Measurements from ENCODE around the gene STXBP1. TPM values are rescaled to one million over a fixed set of nuclear protein-coding genes. Genes with fewer than 3 reads are reported as not detected.

The STXBP1 gene
- total RNA-seq, 1 donor from 2014 or later: 36.9 TPM

- peaks cover 3% of the 10 kb centered on the region for H3K36me3 ChIP-seq
- no peaks in the 10 kb centered on the region for H3K9me3 ChIP-seq (replicated peaks)
- H3K27me3 ChIP-seq (ENCODE audit: low read depth): no peaks in the 10 kb centered on the region
- intact Hi-C loops (cut with micrococcal nuclease): no loop called here
- no peak overlapping the region for H3K4me3 ChIP-seq
- no peak for TF ChIP-seq CTCF (IDR thresholded peaks at IDR 0.05; ENCODE audit: borderline replicate concordance)
- H3K27ac ChIP-seq (replicated peaks): peak overlapping the region; percentile 89
- peaks cover 8% of the 10 kb centered on the region for H3K4me1 ChIP-seq
- no peak for DNase-seq
Observed at GRCh38 chr9:127698386-127698785, 86.3 kb downstream of the STXBP1 start.

GRCh38 chr9:127698985-127699670, 87.1 kb downstream of the STXBP1 start:
- DNase-seq: peak; percentile 97
- H3K27ac ChIP-seq (replicated peaks): peak overlapping the region; percentile 89
- TF ChIP-seq CTCF (IDR thresholded peaks at IDR 0.05; ENCODE audit: borderline replicate concordance): peak; percentile 43
- H3K27me3 ChIP-seq (ENCODE audit: low read depth): no peaks in the 10 kb centered on the region
- H3K9me3 ChIP-seq (replicated peaks): no peaks in the 10 kb centered on the region
- intact Hi-C loops (cut with micrococcal nuclease): no loop called here
- H3K4me3 ChIP-seq: peak overlapping the region; percentile 57
- peaks cover 8% of the 10 kb centered on the region for H3K4me1 ChIP-seq
- peaks cover 3% of the 10 kb centered on the region for H3K36me3 ChIP-seq

- no peaks in the 10 kb centered on the region for H3K9me3 ChIP-seq (replicated peaks)
- no peak overlapping the region for H3K4me3 ChIP-seq
- no peaks in the 10 kb centered on the region for H3K27me3 ChIP-seq (ENCODE audit: low read depth)
- H3K27ac ChIP-seq (replicated peaks): peak overlapping the region; percentile 89
- peaks cover 8% of the 10 kb centered on the region for H3K4me1 ChIP-seq
- no peak for DNase-seq
- intact Hi-C loops (cut with micrococcal nuclease): no loop called here
- H3K36me3 ChIP-seq: peaks cover 3% of the 10 kb centered on the region
- TF ChIP-seq CTCF (IDR thresholded peaks at IDR 0.05; ENCODE audit: borderline replicate concordance): no peak
Observed at GRCh38 chr9:127700140-127700539, 88.1 kb downstream of the STXBP1 start.

GRCh38 chr9:127700594-127701255, 88.6 kb downstream of the STXBP1 start:
- H3K36me3 ChIP-seq: no peaks in the 10 kb centered on the region
- no peak for DNase-seq
- H3K4me3 ChIP-seq: no peak overlapping the region
- H3K27ac ChIP-seq (replicated peaks): no peak overlapping the region
- no peak for TF ChIP-seq CTCF (IDR thresholded peaks at IDR 0.05; ENCODE audit: borderline replicate concordance)
- peaks cover 8% of the 10 kb centered on the region for H3K4me1 ChIP-seq
- H3K9me3 ChIP-seq (replicated peaks): no peaks in the 10 kb centered on the region
- intact Hi-C loops (cut with micrococcal nuclease): no loop called here
- H3K27me3 ChIP-seq (ENCODE audit: low read depth): no peaks in the 10 kb centered on the region

- H3K4me3 ChIP-seq: no peak overlapping the region
- TF ChIP-seq CTCF (IDR thresholded peaks at IDR 0.05; ENCODE audit: borderline replicate concordance): no peak
- H3K36me3 ChIP-seq: no peaks in the 10 kb centered on the region
- H3K27ac ChIP-seq (replicated peaks): no peak overlapping the region
- H3K9me3 ChIP-seq (replicated peaks): no peaks in the 10 kb centered on the region
- intact Hi-C loops (cut with micrococcal nuclease): no loop called here
- no peak for DNase-seq
- peaks cover 8% of the 10 kb centered on the region for H3K4me1 ChIP-seq
- H3K27me3 ChIP-seq (ENCODE audit: low read depth): no peaks in the 10 kb centered on the region
Observed at GRCh38 chr9:127703289-127703946, 91.3 kb downstream of the STXBP1 start.
